GM21360 (cell line): ENCODE results near the gene EEF1AKMT2.

Experiments
- ATAC-seq: cut with Tn5 transposase; IDR thresholded peaks from one replicate; pipeline ENCODE4 v1.9.1; 2021; ENCODE audit warnings: mild to moderate bottlenecking, moderate library complexity; ENCODE audit not compliant: unreplicated experiment

The EEF1AKMT2 gene

GRCh38 chr10:124723826-124724225, 67.9 kb downstream of the EEF1AKMT2 start:
- no peak for ATAC-seq

DNA sequence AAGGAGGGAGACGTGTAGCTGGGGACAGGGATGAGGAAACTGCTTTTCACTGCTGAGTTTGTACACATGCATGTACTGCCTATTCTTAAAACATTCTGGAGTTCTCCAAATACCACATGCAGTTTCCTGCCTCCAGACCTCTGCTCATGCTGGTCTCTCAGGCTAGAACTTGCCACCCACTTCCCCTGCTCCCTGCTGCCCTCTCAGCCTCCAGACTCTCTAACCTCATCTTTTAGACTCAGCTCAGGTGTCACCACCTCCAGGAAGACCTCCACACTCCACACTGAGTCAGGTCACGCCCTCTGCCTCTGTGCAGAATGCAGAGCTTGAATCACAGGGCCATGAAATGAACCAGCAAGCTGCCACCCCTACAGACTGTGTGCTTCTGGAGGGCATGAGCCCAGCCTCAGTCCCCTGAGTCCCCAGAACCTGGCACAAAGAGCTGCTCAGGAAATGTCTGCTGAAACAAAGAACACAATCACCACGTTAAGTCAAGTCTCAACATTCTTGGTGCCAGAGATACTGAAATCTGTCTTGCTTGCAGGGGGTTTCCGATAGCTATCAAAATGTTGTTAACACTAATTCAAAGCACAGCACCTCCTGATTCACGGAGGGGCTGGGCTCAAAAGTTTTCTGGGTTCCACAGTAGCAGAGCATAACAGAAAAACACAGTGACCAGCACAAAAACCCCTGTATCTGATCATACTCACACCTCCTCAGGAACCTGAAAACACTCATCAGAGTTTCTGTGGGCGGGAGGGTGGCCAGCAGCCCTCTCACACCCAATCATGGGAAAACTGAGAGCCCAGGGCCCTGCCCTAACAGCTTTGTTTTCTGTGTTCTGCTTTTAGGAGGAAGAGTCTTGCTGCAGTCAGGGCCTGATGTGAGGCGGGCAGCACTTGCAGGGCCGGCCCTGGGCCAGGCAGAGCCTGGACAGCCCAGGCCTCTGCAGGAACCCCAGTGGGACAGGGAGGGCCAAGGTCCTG, 68.6 kb downstream of the EEF1AKMT2 start:
- peak; percentile 61 for ATAC-seq

- ATAC-seq: no peak
Measured at GRCh38 chr10:124721330-124722045, 70.2 kb downstream of the EEF1AKMT2 start.

GRCh38 chr10:124719213-124719851, 72.4 kb downstream of the EEF1AKMT2 start:
- ATAC-seq: peak; percentile 30

GRCh38 chr10:124717911-124718741, 73.6 kb downstream of the EEF1AKMT2 start:
- peak; percentile 59 for ATAC-seq

DNA sequence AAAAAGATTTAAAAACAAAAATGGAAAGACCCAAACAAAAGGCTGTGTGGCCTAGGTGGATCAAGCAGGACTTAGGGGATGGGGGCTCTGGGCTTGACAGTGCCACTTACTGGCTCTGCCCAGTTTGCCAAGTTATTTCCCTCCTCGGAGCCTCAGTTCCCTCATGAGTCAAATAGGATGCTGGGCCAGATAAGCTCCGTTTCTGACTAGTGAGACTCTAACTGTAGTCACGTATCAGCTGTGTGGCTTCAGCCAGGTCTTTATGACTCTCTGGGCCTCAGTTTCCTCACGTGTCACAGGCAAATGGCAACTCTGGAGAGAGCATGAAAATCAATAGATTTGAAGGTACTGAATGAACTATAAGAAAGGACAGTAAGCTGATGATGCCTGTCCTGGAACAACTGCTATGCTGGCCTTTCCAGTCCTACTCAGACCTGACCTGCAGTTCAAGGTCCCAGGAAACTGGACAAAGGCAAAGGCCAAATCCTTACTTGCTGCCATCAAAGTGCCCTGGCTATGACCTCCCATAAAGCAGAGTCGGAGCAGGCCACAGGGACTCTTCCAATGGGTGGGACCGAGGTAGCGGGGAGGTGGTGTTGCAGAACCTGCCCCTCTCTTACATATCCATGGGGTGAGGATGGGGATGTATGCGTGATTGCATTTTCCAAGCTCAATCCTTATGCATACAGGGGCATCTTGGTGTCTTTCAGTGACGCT, 74.5 kb downstream of the EEF1AKMT2 start:
- no peak for ATAC-seq

DNA sequence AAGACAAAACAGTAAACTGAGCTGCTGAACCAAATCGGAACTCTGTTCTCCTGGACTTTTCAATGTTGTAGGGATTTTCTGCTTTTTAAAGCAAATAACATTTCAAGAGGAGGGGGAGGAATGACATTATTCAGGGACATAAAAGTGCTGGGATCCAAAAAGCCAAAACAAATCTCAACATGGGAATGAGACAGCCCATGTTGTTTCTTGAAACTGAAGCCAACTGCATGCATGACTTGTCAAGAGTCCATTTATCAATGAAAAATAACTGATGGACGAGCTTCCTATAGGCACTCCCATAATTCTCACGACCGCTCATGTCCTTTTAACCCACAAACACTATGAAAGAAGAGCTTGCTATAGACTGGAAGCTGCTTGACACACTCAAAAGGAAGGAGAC, 75.3 kb downstream of the EEF1AKMT2 start:
- ATAC-seq: no peak

- ATAC-seq: no peak
Measured at GRCh38 chr10:124715439-124715838, 76.2 kb downstream of the EEF1AKMT2 start.

- no peak for ATAC-seq
Measured at GRCh38 chr10:124713679-124714255, 77.9 kb downstream of the EEF1AKMT2 start.

GRCh38 chr10:124712704-124713407, 78.8 kb downstream of the EEF1AKMT2 start:
- no peak for ATAC-seq

GRCh38 chr10:124711145-124711544, 80.5 kb downstream of the EEF1AKMT2 start:
- no peak for ATAC-seq

GRCh38 chr10:124710266-124710881, 81.3 kb downstream of the EEF1AKMT2 start:
- no peak for ATAC-seq

- no peak for ATAC-seq
Measured at GRCh38 chr10:124709861-124710260, 81.8 kb downstream of the EEF1AKMT2 start.

DNA sequence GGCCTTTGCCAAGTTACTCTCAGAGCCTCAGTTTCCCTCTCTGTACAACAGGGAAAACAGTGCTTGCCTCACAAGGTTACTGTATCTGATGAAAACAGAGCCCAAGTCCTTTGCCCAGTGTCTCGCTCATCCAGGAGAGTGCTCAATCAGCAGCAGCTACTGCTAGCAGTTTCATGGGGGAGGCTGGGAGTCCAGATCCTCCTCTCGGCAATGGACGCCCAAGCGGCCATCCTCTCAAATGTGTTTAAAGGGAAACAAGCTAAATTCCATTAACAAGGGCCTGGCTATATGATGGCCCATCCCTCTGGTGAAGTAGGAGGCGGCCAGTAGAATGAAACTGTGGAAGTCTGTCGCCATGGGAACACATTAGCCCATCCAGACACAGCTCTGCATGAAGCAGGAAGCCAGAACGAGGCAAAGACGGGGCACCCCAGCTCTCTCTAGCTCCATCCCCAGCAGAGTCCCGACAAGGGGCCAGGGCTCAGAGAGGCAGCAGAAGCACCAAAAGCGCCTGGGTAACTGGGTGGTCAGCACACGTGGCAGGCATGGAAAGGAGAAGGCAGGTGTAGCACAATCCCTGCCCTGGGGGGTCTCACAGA, 82.7 kb downstream of the EEF1AKMT2 start:
- no peak for ATAC-seq

DNA sequence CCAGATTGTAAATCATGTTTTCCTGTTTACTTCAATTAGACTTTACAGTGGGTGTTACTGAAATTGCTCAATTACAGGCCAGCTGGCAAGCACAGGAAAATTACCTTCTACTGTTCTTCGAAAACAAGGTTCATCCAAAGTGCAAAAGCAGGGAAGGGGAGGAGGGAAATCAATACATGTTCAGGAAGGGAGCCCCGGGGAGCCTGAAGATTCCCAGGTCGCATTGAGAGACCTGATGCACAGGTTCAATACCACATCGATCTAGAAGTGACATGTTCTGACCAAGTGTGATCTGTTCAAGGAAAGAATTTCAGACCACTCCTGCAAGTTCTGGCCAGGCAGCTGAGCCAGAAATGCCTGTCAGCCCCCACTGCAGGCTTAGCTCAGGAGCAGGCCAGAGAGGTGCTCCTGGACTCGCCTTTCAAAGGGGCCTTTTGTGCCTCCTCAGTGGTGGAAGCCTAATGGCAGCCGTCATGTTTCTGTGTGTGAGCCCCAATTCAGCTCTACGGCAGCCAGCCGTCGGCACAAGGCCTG, 83.4 kb downstream of the EEF1AKMT2 start:
- no peak for ATAC-seq
